HepG2 (cell line): Measurements from ENCODE around the gene MAMDC2. TPM values are rescaled to one million over a fixed set of nuclear protein-coding genes. Genes with fewer than 3 reads are reported as not detected.

Source experiments
- ATAC-seq: fragments of 200-7000 bp; cut with Tn5 transposase; 3 replicates; pipeline ENCODE4 v1.9.1; 2020; ENCODE audit warnings: mild to moderate bottlenecking, moderate library complexity
- BruUV-seq: library from RNA; stranded (reverse); fragments of 400-500 nt; replicated peaks from 2 replicates; lab custom pipeline; 2021; lab: Mats Ljungman, UMichigan
- CTCF ChIA-PET: fragments of 300-600 bp; formaldehyde crosslinking; extraction: SDS; loops from one replicate; lab custom pipeline; 2021; ENCODE audit warnings: low total read pairs, inconsistent platforms, low intra/inter-chr PET ratio; lab: Yijun Ruan, JAX
- POLR2A ChIA-PET: fragments of 350-600 bp; sonication (Branson Sonifier 250); formaldehyde crosslinking; loops from one replicate; lab custom pipeline; 2020; ENCODE audit warnings: antibody characterized with exemption, inconsistent platforms; lab: Yijun Ruan, JAX
- DNase-seq: peaks from one replicate; pipeline ENCODE4 v3.0.0-alpha.2; 2015; ENCODE audit warnings: low spot score
- FAIRE-seq: peaks from 3 replicates; lab custom pipeline; 2011; peaks lifted over from hg19 to GRCh38; lab: Jason Lieb, UNC
- H2AFZ ChIP-seq: one replicate; pipeline ENCODE4 v1.6.1; 2011; ENCODE audit warnings: low read length, inconsistent platforms
- H3K27ac ChIP-seq: fragments of 300-600 bp; 3 replicates; pipeline ENCODE4 v1.8.0; 2011; ENCODE audit warnings: mixed run types, mild to moderate bottlenecking, mixed read lengths, low read length, inconsistent platforms; ENCODE audit not compliant: insufficient read depth; ENCODE audit errors: extremely low read length
- H3K27me3 ChIP-seq, 2 experiments: fragments of 200-600 bp in 1 of 2; 2 replicates in 1 of 2; 3 replicates in 1 of 2; pipeline versions ENCODE4 v1.6.0 to v1.8.0; 2011; ENCODE audit warnings: low read length in 2 of 2, mild to moderate bottlenecking in 2 of 2, moderate library complexity in 2 of 2, inconsistent platforms in 1 of 2; ENCODE audit not compliant: insufficient read depth in 2 of 2, control insufficient read depth in 1 of 2
- H3K36me3 ChIP-seq, 2 experiments: fragments of 200-600 bp in 1 of 2; replicated peaks in 1 of 2; 2 replicates in 1 of 2; 3 replicates in 1 of 2; pipeline versions ENCODE4 v1.5.1 to v1.8.0; 2011; ENCODE audit warnings: low read length in 2 of 2, inconsistent platforms in 1 of 2; ENCODE audit not compliant: insufficient read depth in 2 of 2, control insufficient read depth in 1 of 2
- H3K4me1 ChIP-seq: 2 replicates; pipeline ENCODE4 v1.5.1; 2012; ENCODE audit warnings: low read length, inconsistent platforms; ENCODE audit not compliant: insufficient read depth
- H3K4me2 ChIP-seq: 2 replicates; pipeline ENCODE4 v1.6.0; 2011; ENCODE audit warnings: low read depth, low read length, inconsistent platforms
- H3K4me3 ChIP-seq, 3 experiments: fragments of 200-600 bp in 1 of 3; sonication (generic), shearing (Covaris generic) in 1 of 3; replicated peaks in 1 of 3; 2 replicates each; pipeline ENCODE4 v1.5.1; 2011 to 2016; ENCODE audit warnings: low read length in 3 of 3, inconsistent platforms in 2 of 3, low read depth in 2 of 3, mild to moderate bottlenecking in 2 of 3, control low read depth in 1 of 3, mixed read lengths in 1 of 3; ENCODE audit not compliant: insufficient read depth in 1 of 3
- H3K79me2 ChIP-seq: one replicate; pipeline ENCODE4 v1.6.1; 2011; ENCODE audit warnings: low read length, inconsistent platforms; ENCODE audit not compliant: insufficient read depth
- H3K9ac ChIP-seq: 2 replicates; pipeline ENCODE4 v1.6.0; 2011; ENCODE audit warnings: mild to moderate bottlenecking, low read depth, low read length, inconsistent platforms; ENCODE audit not compliant: insufficient read depth
- H3K9me3 ChIP-seq: 2 replicates; pipeline ENCODE4 v1.5.1; 2012; ENCODE audit warnings: mild to moderate bottlenecking, low read length
- H4K20me1 ChIP-seq: 2 replicates; pipeline ENCODE4 v1.6.0; 2011; ENCODE audit warnings: inconsistent platforms, mild to moderate bottlenecking, low read length, moderate library complexity; ENCODE audit not compliant: insufficient read depth
- DRAP1 ChIP-seq: IDR thresholded peaks from 2 replicates; pipeline ENCODE4 v1.6.1; 2016; ENCODE audit warnings: missing genetic modification reagents, missing compliant biosample characterization
- HDAC2 ChIP-seq: sonication (generic); formaldehyde crosslinking; IDR thresholded peaks from 2 replicates; pipeline ENCODE4 v1.4.0; 2020; ENCODE audit warnings: missing genetic modification reagents
- HMG20B ChIP-seq: conservative IDR thresholded peaks from 2 replicates; pipeline ENCODE4 v1.6.1; 2016; ENCODE audit warnings: missing genetic modification reagents, missing compliant biosample characterization
- HOXA9 ChIP-seq: sonication (generic); formaldehyde crosslinking; IDR thresholded peaks from 2 replicates; pipeline ENCODE4 v1.8.1; 2022; ENCODE audit warnings: missing genetic modification reagents, mild to moderate bottlenecking, moderate library complexity, borderline replicate concordance
- KDM4B ChIP-seq: sonication (generic); formaldehyde crosslinking; IDR thresholded peaks from 2 replicates; pipeline ENCODE4 v1.4.0; 2020; ENCODE audit warnings: missing genetic modification reagents
- NFAT5 ChIP-seq: sonication (generic); formaldehyde crosslinking; IDR thresholded peaks from 2 replicates; pipeline ENCODE4 v1.4.0; 2020; ENCODE audit warnings: missing genetic modification reagents
- POLR2AphosphoS5 ChIP-seq: IDR thresholded peaks from 2 replicates; pipeline ENCODE4 v1.6.1; 2012; ENCODE audit warnings: low read depth, low read length
- U2AF2 ChIP-seq: fragments of 200-400 bp; formaldehyde crosslinking; IDR thresholded peaks from 2 replicates; pipeline ENCODE4 v1.6.1; 2017; ENCODE audit warnings: low read depth, mild to moderate bottlenecking, low read length
- ZNF44 ChIP-seq: sonication (generic); formaldehyde crosslinking; IDR thresholded peaks from 2 replicates; pipeline ENCODE4 v1.5.1; 2020; ENCODE audit warnings: mild to moderate bottlenecking, missing genetic modification reagents
- ZNF446 ChIP-seq: sonication (generic); formaldehyde crosslinking; IDR thresholded peaks from 2 replicates; pipeline ENCODE4 v1.5.0; 2020; ENCODE audit warnings: mild to moderate bottlenecking, missing genetic modification reagents
- ZNF547 ChIP-seq: sonication (generic); formaldehyde crosslinking; IDR thresholded peaks from 2 replicates; pipeline ENCODE4 v1.5.1; 2020; ENCODE audit warnings: mild to moderate bottlenecking, missing genetic modification reagents
- ZNF616 ChIP-seq: sonication (generic); formaldehyde crosslinking; IDR thresholded peaks from 2 replicates; pipeline ENCODE4 v1.5.0; 2020; ENCODE audit warnings: low read depth, mild to moderate bottlenecking, missing genetic modification reagents
- ZNF749 ChIP-seq: sonication (generic); formaldehyde crosslinking; IDR thresholded peaks from 2 replicates; pipeline ENCODE4 v1.8.0; 2022; ENCODE audit warnings: mild to moderate bottlenecking, missing genetic modification reagents, moderate library complexity, borderline replicate concordance
- WGBS: methylation state at CpG from one replicate; pipeline ENCODE4 v1.1.6; 2017; ENCODE audit warnings: low lambda C conversion rate; 5-methylcytosine and 5-hydroxymethylcytosine counted together
- in situ Hi-C: cut with HindIII; loops from 2 replicates; pipeline ENCODE4 v1.10.0; 2017; ENCODE audit warnings: low pct_unique_long_range_greater_than_20kb; ENCODE audit not compliant: extremely low pct_ligation_motif_present
- intact Hi-C: fragments of 100-400 bp; cut with micrococcal nuclease; formaldehyde crosslinking; loops from one replicate; pipeline ENCODE4 v1.10.0; 2022; ENCODE audit not compliant: unreplicated experiment
- polyA plus RNA-seq, 8 experiments: library from polyadenylated mRNA; depleted of rRNA in 3 of 8; stranded (reverse) in 7 of 8; unstranded in 1 of 8; fragments of >200 nt; fragmentation: Illumina TruSeq in 4 of 8; extraction: Trizol in 4 of 8; gene quantifications; 2 replicates each; pipeline versions ENCODE4 v1.2.1 to v1.2.3, GENCODE V29; 2011 to 2016; ENCODE audit warnings: low read depth in 4 of 8, missing spikeins in 1 of 8, mixed read lengths in 1 of 8; ENCODE audit not compliant: insufficient read depth in 1 of 8
- total RNA-seq, 5 experiments: library from RNA; depleted of rRNA; stranded (reverse); fragments of >200 nt; fragmentation: Illumina TruSeq; extraction: Trizol; gene quantifications; 2 replicates each; pipeline ENCODE4 v1.2.3, GENCODE V29; 2016; ENCODE audit warnings: low read depth in 1 of 5
- TF ChIP-seq, protein P1 (sequence below): sonication (generic); formaldehyde crosslinking; IDR thresholded peaks from 2 replicates; pipeline ENCODE4 v1.8.1; 2022; ENCODE audit warnings: mild to moderate bottlenecking, missing genetic modification reagents

MAMDC2 gene
- total and polyA plus RNA-seq, 2 of the 13 experiments (the other 11 are each of a cell fraction or from before 2014, with no cell fraction given) = not detected

DNA sequence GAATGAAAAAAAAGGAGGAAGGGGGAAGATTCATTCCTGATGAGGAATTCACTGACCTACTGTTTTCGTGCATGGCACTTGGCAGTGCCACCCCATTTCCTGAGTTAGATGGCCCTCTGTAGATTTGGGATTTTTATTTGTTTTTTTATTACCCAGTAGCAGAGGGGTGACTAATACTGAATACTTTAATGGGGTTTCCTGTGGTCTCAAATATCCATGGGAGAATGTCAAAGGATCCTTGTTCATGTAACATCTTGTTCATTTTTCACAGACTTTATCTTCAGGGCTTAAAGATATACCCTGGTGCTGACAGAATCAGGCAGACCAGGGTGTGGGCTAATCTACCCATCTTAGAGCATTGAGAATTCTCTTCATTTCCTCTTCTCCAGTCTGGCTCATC lies 93.0 kb downstream of the MAMDC2 start:
- Histone ChIP-seq H3K4me1 (no peaks in the 10 kb centered on the region), H3K4me2 (no peak overlapping the region), H2AFZ (no peak overlapping the region), H4K20me1 (no peaks in the 10 kb centered on the region), H3K27ac (no peak overlapping the region), H3K9me3 (no peaks in the 10 kb centered on the region), H3K79me2 (no peaks in the 10 kb centered on the region), H3K4me3 (no peak overlapping the region), H3K27me3 (no peaks in the 10 kb centered on the region), H3K36me3 (no peaks in the 10 kb centered on the region), H3K9ac (no peak overlapping the region)
- no peak for DNase-seq
- no peak for ATAC-seq
- in situ Hi-C loops (no loop called here), intact Hi-C loops (no loop called here)
- FAIRE-seq = no peak
- 20% methylated on average over 1 of the region's 1 CpG for WGBS
- CTCF ChIA-PET = no interaction called here
- TF ChIP-seq ZNF44 (CRISPR knock-in tag) (no peak), HDAC2 (CRISPR knock-in tag) (no peak), U2AF2 (no peak)
- no TSS peak for BruUV-seq
- POLR2A ChIA-PET = no interaction called here

- H2AFZ ChIP-seq = no peak overlapping the region
- no peak for ATAC-seq
- H3K27ac ChIP-seq = no peak overlapping the region
- intact Hi-C loops (no loop called here), in situ Hi-C loops (no loop called here)
- no peak for FAIRE-seq
- no peaks in the 10 kb centered on the region for H3K9me3 ChIP-seq
- no peak overlapping the region for H3K4me3 ChIP-seq
- H3K4me1 ChIP-seq = no peaks in the 10 kb centered on the region
- no TSS peak for BruUV-seq
- H3K79me2 ChIP-seq = no peaks in the 10 kb centered on the region
- no peak overlapping the region for H3K9ac ChIP-seq
- H4K20me1 ChIP-seq = no peaks in the 10 kb centered on the region
- no peak for DNase-seq
- no peak overlapping the region for H3K4me2 ChIP-seq
- POLR2A ChIA-PET = no interaction called here
- 45% methylated on average over 3 of the region's 3 CpGs for WGBS
- no peaks in the 10 kb centered on the region for H3K36me3 ChIP-seq
- H3K27me3 ChIP-seq = no peaks in the 10 kb centered on the region
- CTCF ChIA-PET = no interaction called here
- TF ChIP-seq HOXA9 (CRISPR knock-in tag) (no peak), ZNF749 (CRISPR knock-in tag) (no peak), NFAT5 (CRISPR knock-in tag) (no peak), ZNF616 (no peak), KDM4B (CRISPR knock-in tag) (no peak), POLR2AphosphoS5 (no peak), DRAP1 (no peak), HMG20B (CRISPR knock-in tag) (no peak), ZNF446 (CRISPR knock-in tag) (no peak), ZNF547 (no peak)
- TF ChIP-seq, protein P1, sequence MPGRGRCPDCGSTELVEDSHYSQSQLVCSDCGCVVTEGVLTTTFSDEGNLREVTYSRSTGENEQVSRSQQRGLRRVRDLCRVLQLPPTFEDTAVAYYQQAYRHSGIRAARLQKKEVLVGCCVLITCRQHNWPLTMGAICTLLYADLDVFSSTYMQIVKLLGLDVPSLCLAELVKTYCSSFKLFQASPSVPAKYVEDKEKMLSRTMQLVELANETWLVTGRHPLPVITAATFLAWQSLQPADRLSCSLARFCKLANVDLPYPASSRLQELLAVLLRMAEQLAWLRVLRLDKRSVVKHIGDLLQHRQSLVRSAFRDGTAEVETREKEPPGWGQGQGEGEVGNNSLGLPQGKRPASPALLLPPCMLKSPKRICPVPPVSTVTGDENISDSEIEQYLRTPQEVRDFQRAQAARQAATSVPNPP (CRISPR knock-in tag) = no peak
Measured at GRCh38 chr9:70137577-70137976, 93.9 kb downstream of the MAMDC2 start.
